GM12872 (cell line): ENCODE measurements around the gene RPL18A.

Experiments
- CTCF ChIP-seq: IDR thresholded peaks from 3 replicates; pipeline ENCODE4 v1.5.1; 2011; ENCODE audit warnings: low read depth, mild to moderate bottlenecking, low read length, moderate library complexity; ENCODE audit not compliant: insufficient read depth

Gene RPL18A

GRCh38 chr19:17855280-17856152 lies 4.2 kb upstream of the RPL18A start:
- TF ChIP-seq CTCF, result peak; percentile 99

GRCh38 chr19:17860331-17860992 lies 752 bp downstream of the RPL18A start:
- TF ChIP-seq CTCF, result no peak

GRCh38 chr19:17860993-17861360 lies 1.3 kb downstream of the RPL18A start:
- no peak for TF ChIP-seq CTCF

GRCh38 chr19:17861542-17862402 lies 2.1 kb downstream of the RPL18A start:
- TF ChIP-seq CTCF, result no peak

- 0 out of 3 replicates have a peak, but pooled peaks have one; percentile 12 for TF ChIP-seq CTCF
Observed at GRCh38 chr19:17862711-17863519, 3.2 kb downstream of the RPL18A start.

GRCh38 chr19:17863520-17864182 lies 3.9 kb downstream of the RPL18A start:
- no peak for TF ChIP-seq CTCF
